Raji (cell line): ENCODE results near the gene RAD51B.

Experiments
- POLR2A ChIP-seq: IDR thresholded peaks from 2 replicates; pipeline ENCODE4 v1.6.1; 2011; ENCODE audit warnings: low read depth, low read length, control low read depth; ENCODE audit not compliant: insufficient read depth

Gene RAD51B

GRCh38 chr14:68274725-68275124 lies 455.1 kb downstream of the RAD51B start:
- no peak for TF ChIP-seq POLR2A

- no peak for TF ChIP-seq POLR2A
These were observed 459.2 kb downstream of the RAD51B start for GRCh38 chr14:68278576-68279436.

- TF ChIP-seq POLR2A, result no peak
These were observed 459.8 kb downstream of the RAD51B start for GRCh38 chr14:68279437-68279720.

- TF ChIP-seq POLR2A, result 0 out of 2 replicates have a peak, but pooled peaks have one; percentile 47
These were observed 460.2 kb downstream of the RAD51B start for GRCh38 chr14:68279777-68280233.

- TF ChIP-seq POLR2A, result no peak
These were observed 461.9 kb downstream of the RAD51B start for GRCh38 chr14:68281497-68281896.

- no peak for TF ChIP-seq POLR2A
These were observed 463.1 kb downstream of the RAD51B start for GRCh38 chr14:68282479-68283377.

GRCh38 chr14:68283378-68284123 lies 464.0 kb downstream of the RAD51B start:
- TF ChIP-seq POLR2A, result peak; percentile 57; the same call in 1 of the 2 replicates

- no peak for TF ChIP-seq POLR2A
These were observed 464.8 kb downstream of the RAD51B start for GRCh38 chr14:68284333-68284732.

- TF ChIP-seq POLR2A, result peak; percentile 31; the same call in 1 of the 2 replicates
These were observed 465.3 kb downstream of the RAD51B start for GRCh38 chr14:68284834-68285233.

GRCh38 chr14:68285421-68286179 lies 466.0 kb downstream of the RAD51B start:
- TF ChIP-seq POLR2A, result peak; percentile 43; the same call in 1 of the 2 replicates

GRCh38 chr14:68286667-68287066 lies 467.1 kb downstream of the RAD51B start:
- TF ChIP-seq POLR2A, result no peak

GRCh38 chr14:68291820-68292219 lies 472.2 kb downstream of the RAD51B start:
- TF ChIP-seq POLR2A, result no peak

GRCh38 chr14:68292441-68293215 lies 473.0 kb downstream of the RAD51B start:
- no peak for TF ChIP-seq POLR2A

- TF ChIP-seq POLR2A, result no peak
These were observed 473.8 kb downstream of the RAD51B start for GRCh38 chr14:68293404-68293803.
